Measurements from ENCODE around the gene ZNF764.

- TF ChIP-seq CTCF (IDR thresholded peaks at IDR 0.05 in 4 of 5, conservative IDR thresholded peaks at IDR 0.05 in 1 of 5) (no peak), POLR2A (IDR thresholded peaks at IDR 0.05) (no peak)
These were observed 30.5 kb downstream of the ZNF764 start for GRCh38 chr16:30527635-30528178.

All from gastrocnemius medialis (tissue), 4 donors.